Endothelial cell of umbilical vein (primary cell): ENCODE data around the gene AKAP12. TPM values are rescaled to one million over a fixed set of nuclear protein-coding genes. Genes with fewer than 3 reads are reported as not detected.

ENCODE experiments used
- BruUV-seq: library from RNA; stranded (reverse); fragments of 400-500 nt; replicated peaks from 2 replicates; lab custom pipeline; 2021; lab: Mats Ljungman, UMichigan
- CTCF ChIA-PET: fragments of 300-600, 350-600 bp; sonication (Branson Sonifier 250); formaldehyde crosslinking; loops from one replicate; lab custom pipeline; 2021; ENCODE audit warnings: antibody characterized with exemption, inconsistent platforms; lab: Charles Lee
- POLR2A ChIA-PET: fragments of 300-600, 350-600 bp; sonication (Branson Sonifier 250); formaldehyde crosslinking; loops from one replicate; lab custom pipeline; 2021; ENCODE audit warnings: antibody characterized with exemption, inconsistent platforms; lab: Charles Lee
- DNase-seq: peaks from one replicate; pipeline ENCODE4 v3.0.0-alpha.2; 2011; ENCODE audit warnings: low read depth, low spot score
- FAIRE-seq: peaks from 2 replicates; lab custom pipeline; 2011; peaks lifted over from hg19 to GRCh38; lab: Jason Lieb, UNC
- H2AFZ ChIP-seq: 2 replicates; pipeline ENCODE4 v1.6.0; 2012; ENCODE audit warnings: low read depth, low read length, control low read depth, inconsistent platforms
- H3K27ac ChIP-seq: 2 replicates; pipeline ENCODE4 v1.5.1; 2011; ENCODE audit warnings: low read depth, mild to moderate bottlenecking, control low read depth, low read length, moderate library complexity; ENCODE audit not compliant: insufficient read depth
- H3K27me3 ChIP-seq, 2 experiments: 2 replicates each; pipeline versions ENCODE4 v1.6.0 to v1.6.1; 2011; ENCODE audit warnings: low read length in 2 of 2, mixed read lengths in 1 of 2; ENCODE audit not compliant: control insufficient read depth in 2 of 2, insufficient read depth in 2 of 2
- H3K36me3 ChIP-seq, 2 experiments: 2 replicates in 1 of 2; 3 replicates in 1 of 2; pipeline ENCODE4 v1.5.1; 2011; ENCODE audit warnings: low read length in 2 of 2, mild to moderate bottlenecking in 1 of 2, moderate library complexity in 1 of 2; ENCODE audit not compliant: control insufficient read depth in 2 of 2, insufficient read depth in 2 of 2; ENCODE audit errors: extremely low read depth in 1 of 2
- H3K4me1 ChIP-seq: 3 replicates; pipeline ENCODE4 v1.5.1; 2011; ENCODE audit warnings: mild to moderate bottlenecking, low read length; ENCODE audit not compliant: control insufficient read depth, insufficient read depth; ENCODE audit errors: extremely low read depth
- H3K4me2 ChIP-seq: 2 replicates; pipeline ENCODE4 v1.6.1; 2011; ENCODE audit warnings: low read length, control low read depth, mixed read lengths; ENCODE audit not compliant: insufficient read depth
- H3K4me3 ChIP-seq, 3 experiments: fragments of 200-600 bp in 1 of 3; sonication (generic), shearing (Covaris generic) in 1 of 3; replicated peaks in 1 of 3; 2 replicates each; pipeline ENCODE4 v1.5.1; 2011 to 2016; ENCODE audit warnings: control low read depth in 3 of 3, low read length in 3 of 3, mild to moderate bottlenecking in 2 of 3, inconsistent platforms in 1 of 3, low read depth in 1 of 3, moderate library complexity in 1 of 3; ENCODE audit not compliant: insufficient read depth in 1 of 3
- H3K79me2 ChIP-seq: 2 replicates; pipeline ENCODE4 v1.6.0; 2012; ENCODE audit warnings: low read length, inconsistent platforms; ENCODE audit not compliant: control insufficient read depth, insufficient read depth
- H3K9ac ChIP-seq: replicated peaks from 2 replicates; pipeline ENCODE3; 2011; ENCODE audit warnings: low read length, control low read depth; ENCODE audit not compliant: insufficient read depth; ENCODE audit errors: extremely low read depth
- H3K9me1 ChIP-seq: replicated peaks from 3 replicates; pipeline ENCODE4 v1.6.0; 2011; ENCODE audit warnings: mild to moderate bottlenecking, low read length; ENCODE audit not compliant: control insufficient read depth, insufficient read depth; ENCODE audit errors: extremely low read depth
- H3K9me3 ChIP-seq: replicated peaks from 2 replicates; pipeline ENCODE4 v1.5.1; 2012; ENCODE audit warnings: low read length, inconsistent platforms; ENCODE audit not compliant: control insufficient read depth, insufficient read depth
- H4K20me1 ChIP-seq: replicated peaks from 2 replicates; pipeline ENCODE3; 2011; ENCODE audit warnings: mild to moderate bottlenecking, low read length; ENCODE audit not compliant: control insufficient read depth, insufficient read depth; ENCODE audit errors: extremely low read depth
- EZH2 ChIP-seq: IDR thresholded peaks from 2 replicates; pipeline ENCODE4 v1.6.1; 2012; ENCODE audit warnings: borderline replicate concordance, low read depth, mild to moderate bottlenecking, moderate library complexity, low read length, inconsistent platforms; ENCODE audit not compliant: severe bottlenecking
- FOS ChIP-seq: IDR thresholded peaks from 2 replicates; pipeline ENCODE4 v1.6.1; 2011; ENCODE audit warnings: mild to moderate bottlenecking, low read length, moderate library complexity, borderline replicate concordance; ENCODE audit not compliant: insufficient read depth
- GATA2 ChIP-seq: IDR thresholded peaks from 2 replicates; pipeline ENCODE4 v1.7.0; 2011; ENCODE audit warnings: low read depth, mild to moderate bottlenecking, moderate library complexity, mixed read lengths, low read length; ENCODE audit not compliant: insufficient read length, insufficient read depth
- JUN ChIP-seq: IDR thresholded peaks from 2 replicates; pipeline ENCODE4 v1.6.1; 2011; ENCODE audit warnings: borderline replicate concordance, low read depth; ENCODE audit not compliant: insufficient read length, insufficient read depth
- MYC ChIP-seq: IDR thresholded peaks from one replicate; pipeline ENCODE4 v1.6.1; 2011; ENCODE audit warnings: mild to moderate bottlenecking, low read depth, low read length
- POLR2A ChIP-seq: IDR thresholded peaks from 2 replicates; pipeline ENCODE4 v1.6.1; 2012; ENCODE audit warnings: low read depth, mild to moderate bottlenecking, control low read depth, low read length
- POLR2AphosphoS5 ChIP-seq: IDR thresholded peaks from 2 replicates; pipeline ENCODE4 v1.6.1; 2012; ENCODE audit warnings: low read depth, mild to moderate bottlenecking, control low read depth, low read length, moderate library complexity; ENCODE audit not compliant: insufficient read depth
- dilution Hi-C: fragments of 300-500 bp; cut with MboI; formaldehyde crosslinking; loops from one replicate; pipeline ENCODE4 v1.15.0; 2019; ENCODE audit warnings: low sequenced_read_pairs; ENCODE audit not compliant: extremely low pct_ligation_motif_present
- intact Hi-C: fragments of 100-400 bp; cut with micrococcal nuclease; formaldehyde crosslinking; loops from one replicate; pipeline ENCODE4 v1.10.0; 2022
- polyA plus RNA-seq, 4 experiments: library from polyadenylated mRNA; depleted of rRNA in 3 of 4; stranded (reverse) in 3 of 4; unstranded in 1 of 4; fragments of >200 nt; gene quantifications; 2 replicates each; pipeline versions ENCODE4 v1.2.1 to v1.2.3, GENCODE V29; 2011 to 2012; ENCODE audit warnings: missing spikeins in 1 of 4
- total RNA-seq: library from RNA; stranded (reverse); gene quantifications from 2 replicates; pipeline ENCODE4 v1.2.3, GENCODE V29; 2021
- TF ChIP-seq, protein P1 (sequence below), 2 donors: IDR thresholded peaks; 1 replicate in 1 of 2; 2 replicates in 1 of 2; pipeline ENCODE4 v1.5.1; 2011; ENCODE audit warnings: low read length in 2 of 2, mild to moderate bottlenecking in 2 of 2, moderate library complexity in 2 of 2, control low read depth in 1 of 2, inconsistent platforms in 1 of 2, low read depth in 1 of 2; ENCODE audit not compliant: insufficient read depth in 1 of 2; ENCODE audit errors: extremely low read depth in 1 of 2
- TF ChIP-seq, protein P2 (sequence below): IDR thresholded peaks from 2 replicates; pipeline ENCODE4 v1.6.1; 2011; ENCODE audit not compliant: insufficient read depth, insufficient read length

Gene AKAP12
- total and polyA plus RNA-seq, 2 donors (not counting 3 experiments of a cell fraction or from before 2014, with no cell fraction given), result 46.9 to 340 TPM

DNA sequence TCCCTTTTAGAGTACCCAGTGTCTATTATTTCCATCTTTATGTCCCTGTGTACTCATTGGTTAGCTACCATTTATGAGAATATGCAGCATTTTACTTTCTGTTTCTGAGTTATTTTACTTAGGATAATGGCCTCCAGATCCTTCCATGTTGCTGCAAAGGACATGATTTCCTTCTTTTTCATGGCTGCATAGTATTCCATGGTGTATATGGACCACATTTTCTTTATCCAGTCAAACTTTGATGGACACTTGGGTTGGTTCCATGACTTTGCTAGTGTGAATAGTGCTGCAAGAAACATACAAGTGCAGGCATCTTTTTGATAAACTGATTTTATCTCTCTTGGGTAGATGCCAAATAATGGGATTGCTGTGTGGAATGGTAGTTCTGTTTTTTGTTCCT is 96.2 kb downstream of the AKAP12 start:
- Histone ChIP-seq H3K9ac (no peak overlapping the region), H3K4me3 (no peak overlapping the region), H3K79me2 (peaks cover 82% of the 10 kb centered on the region), H3K27ac (no peak overlapping the region), H3K4me2 (no peak overlapping the region), H2AFZ (no peak overlapping the region), H3K27me3 (no peaks in the 10 kb centered on the region), H3K4me1 (no peaks in the 10 kb centered on the region), H4K20me1 (no peaks in the 10 kb centered on the region), H3K9me1 (no peaks in the 10 kb centered on the region), H3K9me3 (no peaks in the 10 kb centered on the region), H3K36me3 (peaks cover 5 to 13% of the 10 kb centered on the region in 2 experiments)
- intact Hi-C loops (loop anchor here (1.0 to 10.0 kb wide), 4 partner anchors 383 to 921 kb away; no protein-coding TSS in a partner anchor), dilution Hi-C loops (no loop called here)
- TF ChIP-seq FOS (no peak), MYC (no peak)
- ChIA-PET POLR2A (no interaction called here), CTCF (interaction anchor here (1.2 to 7.0 kb wide), 6 partner anchors 11 to 519 kb away, joined by 4 to 233 read pairs (median 42); no protein-coding TSS in a partner anchor)
- no TSS peak for BruUV-seq
- FAIRE-seq, result no peak
- DNase-seq, result no peak

- H4K20me1 ChIP-seq, result no peaks in the 10 kb centered on the region
- H3K9me3 ChIP-seq, result no peaks in the 10 kb centered on the region
- no peaks in the 10 kb centered on the region for H3K4me1 ChIP-seq
- FAIRE-seq, result no peak
- ChIA-PET CTCF (interaction anchor here (1.6 kb wide), 1 partner anchor 447 kb away, joined by 12 read pairs; no protein-coding TSS in a partner anchor), POLR2A (no interaction called here)
- peaks cover 83% of the 10 kb centered on the region for H3K79me2 ChIP-seq
- H3K27ac ChIP-seq, result no peak overlapping the region
- H3K36me3 ChIP-seq, result peaks cover 5 to 11% of the 10 kb centered on the region in 2 experiments
- H3K4me2 ChIP-seq, result no peak overlapping the region
- H3K4me3 ChIP-seq, result no peak overlapping the region
- H2AFZ ChIP-seq, result no peak overlapping the region
- H3K9ac ChIP-seq, result no peak overlapping the region
- dilution Hi-C loops (no loop called here), intact Hi-C loops (loop anchor here (10.0 kb wide), 1 partner anchor 924 kb away; no protein-coding TSS in a partner anchor)
- H3K27me3 ChIP-seq, result no peaks in the 10 kb centered on the region
- TF ChIP-seq FOS, result no peak
- TF ChIP-seq, protein P1, sequence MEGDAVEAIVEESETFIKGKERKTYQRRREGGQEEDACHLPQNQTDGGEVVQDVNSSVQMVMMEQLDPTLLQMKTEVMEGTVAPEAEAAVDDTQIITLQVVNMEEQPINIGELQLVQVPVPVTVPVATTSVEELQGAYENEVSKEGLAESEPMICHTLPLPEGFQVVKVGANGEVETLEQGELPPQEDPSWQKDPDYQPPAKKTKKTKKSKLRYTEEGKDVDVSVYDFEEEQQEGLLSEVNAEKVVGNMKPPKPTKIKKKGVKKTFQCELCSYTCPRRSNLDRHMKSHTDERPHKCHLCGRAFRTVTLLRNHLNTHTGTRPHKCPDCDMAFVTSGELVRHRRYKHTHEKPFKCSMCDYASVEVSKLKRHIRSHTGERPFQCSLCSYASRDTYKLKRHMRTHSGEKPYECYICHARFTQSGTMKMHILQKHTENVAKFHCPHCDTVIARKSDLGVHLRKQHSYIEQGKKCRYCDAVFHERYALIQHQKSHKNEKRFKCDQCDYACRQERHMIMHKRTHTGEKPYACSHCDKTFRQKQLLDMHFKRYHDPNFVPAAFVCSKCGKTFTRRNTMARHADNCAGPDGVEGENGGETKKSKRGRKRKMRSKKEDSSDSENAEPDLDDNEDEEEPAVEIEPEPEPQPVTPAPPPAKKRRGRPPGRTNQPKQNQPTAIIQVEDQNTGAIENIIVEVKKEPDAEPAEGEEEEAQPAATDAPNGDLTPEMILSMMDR (IDR thresholded peaks at IDR 0.05; ENCODE audit: extremely low read depth in 1 of 2, insufficient read depth in 1 of 2, low read depth in 1 of 2, low read length in 2 of 2), result no peak
- TF ChIP-seq GATA2, result no peak
- TF ChIP-seq, protein P2, sequence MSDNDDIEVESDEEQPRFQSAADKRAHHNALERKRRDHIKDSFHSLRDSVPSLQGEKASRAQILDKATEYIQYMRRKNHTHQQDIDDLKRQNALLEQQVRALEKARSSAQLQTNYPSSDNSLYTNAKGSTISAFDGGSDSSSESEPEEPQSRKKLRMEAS, result no peak
- TF ChIP-seq JUN, result no peak
- no peak for TF ChIP-seq MYC
- no peak for TF ChIP-seq POLR2A
- TF ChIP-seq EZH2, result no peak
- no peak for TF ChIP-seq POLR2AphosphoS5
- no peaks in the 10 kb centered on the region for H3K9me1 ChIP-seq
- no peak for DNase-seq
- no TSS peak for BruUV-seq
These were observed 99.0 kb downstream of the AKAP12 start for GRCh38 chr6:151338651-151339200.
